NCI-H748 treated with DMSO at 0.1 percent for 48 hours (cell line): ENCODE measurements around the gene NSFL1C.
"Not testable (repeated sequence)": the region's sequence is repeated elsewhere in the genome, so short reads cannot be mapped to it uniquely, and the experiment has no call there.

Source experiments
- DNase-seq: peaks from one replicate; lab custom pipeline; 2025; lab: John Stamatoyannopoulos, UW

Gene NSFL1C

DNA sequence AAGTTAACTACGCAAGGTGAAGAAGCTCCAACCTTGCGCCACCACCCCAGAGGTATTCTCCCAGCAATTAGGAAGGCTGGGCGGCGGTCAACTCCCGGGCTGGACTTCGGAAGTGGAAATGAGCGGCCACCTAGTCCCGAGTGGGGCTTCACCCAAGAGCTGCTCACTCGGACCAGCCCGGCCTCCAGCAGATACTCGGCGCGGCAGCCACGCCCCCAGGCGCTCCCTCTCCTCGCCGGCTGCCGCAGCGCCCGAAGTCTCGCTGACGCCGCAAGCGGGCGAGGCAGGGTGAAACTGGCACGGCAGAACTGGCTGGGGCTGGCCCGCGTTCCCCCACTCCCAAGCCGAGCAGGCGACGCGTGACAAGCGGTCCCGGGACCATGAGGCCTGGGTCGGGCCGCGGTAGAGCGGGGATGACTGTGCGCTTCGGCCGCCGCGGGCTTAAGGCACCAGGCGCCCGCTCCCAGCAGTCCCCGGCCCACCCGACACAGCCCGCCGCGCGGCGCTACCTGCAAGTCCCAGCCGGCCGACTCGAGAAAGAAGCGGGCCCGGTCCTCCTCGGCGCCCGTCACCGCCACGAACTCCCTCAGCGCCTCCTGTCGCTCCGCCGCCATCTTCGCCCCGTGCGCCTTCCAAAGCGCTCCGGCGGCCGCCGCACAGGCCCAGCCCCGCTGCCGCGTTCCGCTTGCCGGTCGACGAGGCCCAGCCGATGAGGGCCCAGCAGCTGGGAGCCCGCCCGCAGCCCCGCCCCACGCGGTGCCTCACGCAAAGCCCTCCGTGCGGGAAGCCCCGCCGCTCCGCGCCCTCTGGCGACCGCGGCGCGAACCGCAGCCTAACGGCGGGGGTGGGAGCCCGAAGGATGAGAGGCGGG is at the start of gene NSFL1C:
NSFL1C (minus strand) TSS at position 639 of the 871 bp plus-strand sequence; CDS start at position 614, 25 bp downstream.
- DNase-seq = peak; percentile 88

DNA sequence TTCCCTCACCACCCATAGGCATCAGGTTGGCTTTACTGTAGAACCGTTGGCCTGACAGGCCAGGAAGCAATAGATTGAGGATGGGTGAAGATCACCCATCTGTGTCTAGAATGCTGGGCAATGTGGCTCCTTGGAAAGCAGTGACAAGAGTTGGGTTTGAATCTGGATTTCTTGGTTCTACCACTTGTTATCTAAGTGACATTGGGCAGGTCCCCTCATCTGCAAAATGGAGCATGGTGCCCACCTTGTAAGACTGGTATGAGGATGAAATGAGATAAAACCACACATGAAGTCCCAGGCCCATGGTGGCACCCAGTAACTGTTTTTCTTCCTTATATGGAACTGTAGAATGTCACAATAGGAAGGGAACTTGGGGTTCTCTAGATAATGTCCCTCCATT is 47.2 kb upstream of the NSFL1C start:
- no peak for DNase-seq

DNA sequence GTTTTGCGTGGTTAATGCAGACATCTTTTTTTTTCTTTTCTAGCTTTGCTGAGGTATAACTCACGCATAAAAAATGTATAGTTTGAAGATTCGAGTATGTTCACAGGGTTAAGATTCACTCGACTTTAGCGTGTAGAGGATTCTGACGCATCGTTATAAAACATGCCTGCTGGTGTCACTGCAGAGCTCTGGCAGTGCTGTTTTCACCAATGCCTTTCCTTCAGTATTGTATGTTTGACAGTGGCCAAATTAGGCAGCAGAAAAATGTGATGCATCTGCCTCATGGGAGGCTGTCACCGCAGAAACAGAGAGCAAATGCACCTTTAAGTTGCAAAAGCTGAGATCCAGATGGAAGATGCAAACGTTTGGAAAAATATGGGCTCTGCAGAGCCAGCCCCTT is 42.6 kb upstream of the NSFL1C start:
- DNase-seq = peak; percentile 8

DNA sequence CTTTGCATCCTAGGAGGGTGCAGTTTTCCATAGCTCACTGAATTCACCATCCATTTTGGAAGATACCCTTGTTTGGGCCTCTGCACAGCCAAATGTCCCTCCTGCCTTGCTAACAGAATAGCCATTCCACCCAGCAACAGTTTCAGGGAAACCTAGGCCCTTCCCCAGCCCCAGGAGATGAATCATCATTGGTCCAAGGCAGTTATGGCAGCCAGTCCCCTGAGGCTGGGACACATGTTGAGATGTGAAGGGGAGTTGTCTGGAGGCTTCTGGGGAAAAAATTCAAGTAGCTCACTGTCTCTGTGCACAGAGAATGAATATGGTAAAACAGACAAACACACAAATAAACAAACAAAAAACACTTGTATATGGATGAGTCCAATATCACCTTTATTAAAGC is 41.9 kb upstream of the NSFL1C start:
- DNase-seq = no peak

DNA sequence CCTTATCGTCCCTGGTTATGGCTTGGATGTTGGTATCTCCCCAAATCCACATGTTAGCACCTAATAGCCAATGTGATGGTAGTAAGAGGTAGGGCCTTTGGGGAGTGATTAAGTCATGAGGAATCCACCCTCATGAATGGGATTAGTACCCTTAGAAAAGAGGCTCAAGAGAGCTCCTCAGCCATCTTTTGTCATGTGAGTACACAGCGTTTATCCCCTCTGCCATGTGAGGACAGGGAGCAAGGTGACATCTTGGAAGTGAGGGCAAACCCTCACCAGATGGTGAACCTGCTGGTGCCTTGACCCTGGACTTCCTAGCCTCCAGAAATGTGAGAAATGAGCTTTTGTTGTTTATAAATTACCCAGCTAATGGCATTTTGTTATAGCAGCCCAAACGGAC is 40.6 kb upstream of the NSFL1C start:
- DNase-seq = no peak

DNA sequence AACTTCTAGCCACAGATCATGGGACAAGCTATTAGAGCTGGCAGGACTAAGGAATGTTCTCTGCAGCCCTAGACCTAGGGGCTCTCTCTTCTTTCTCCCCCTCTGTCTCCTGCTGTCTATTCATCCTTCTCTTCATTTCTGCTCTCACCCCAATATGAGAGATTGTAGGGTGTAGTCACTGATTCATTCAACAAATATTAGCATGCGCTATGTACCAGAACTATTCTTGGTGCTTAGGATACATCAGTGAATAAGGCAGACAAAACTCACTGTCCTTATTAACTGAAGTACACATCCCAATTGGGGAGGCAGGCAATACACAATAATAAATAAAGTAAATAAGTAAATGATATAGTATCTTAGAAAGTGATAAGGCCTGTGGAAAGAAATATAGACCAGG is 39.2 kb upstream of the NSFL1C start:
- no peak for DNase-seq

DNA sequence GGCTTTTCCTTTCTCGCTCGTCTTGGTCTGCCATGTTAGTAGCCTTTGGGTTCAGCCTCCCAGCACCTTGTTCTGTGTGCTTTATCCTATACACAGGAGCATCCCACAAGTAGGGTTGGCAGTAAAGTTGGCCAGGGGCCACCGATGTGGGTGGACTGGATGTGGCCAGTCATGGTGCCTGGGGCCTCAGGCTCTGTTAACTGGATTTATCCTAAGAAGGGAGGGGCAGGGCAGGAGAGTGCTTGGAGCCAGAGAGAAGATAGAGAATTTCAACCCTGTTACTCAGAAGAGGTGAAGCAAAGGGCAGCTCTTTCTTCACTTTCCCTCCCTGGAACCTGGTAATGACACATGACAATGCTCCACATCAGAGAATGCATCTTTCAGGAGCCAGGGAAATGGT is 38.7 kb upstream of the NSFL1C start:
- no peak for DNase-seq

DNA sequence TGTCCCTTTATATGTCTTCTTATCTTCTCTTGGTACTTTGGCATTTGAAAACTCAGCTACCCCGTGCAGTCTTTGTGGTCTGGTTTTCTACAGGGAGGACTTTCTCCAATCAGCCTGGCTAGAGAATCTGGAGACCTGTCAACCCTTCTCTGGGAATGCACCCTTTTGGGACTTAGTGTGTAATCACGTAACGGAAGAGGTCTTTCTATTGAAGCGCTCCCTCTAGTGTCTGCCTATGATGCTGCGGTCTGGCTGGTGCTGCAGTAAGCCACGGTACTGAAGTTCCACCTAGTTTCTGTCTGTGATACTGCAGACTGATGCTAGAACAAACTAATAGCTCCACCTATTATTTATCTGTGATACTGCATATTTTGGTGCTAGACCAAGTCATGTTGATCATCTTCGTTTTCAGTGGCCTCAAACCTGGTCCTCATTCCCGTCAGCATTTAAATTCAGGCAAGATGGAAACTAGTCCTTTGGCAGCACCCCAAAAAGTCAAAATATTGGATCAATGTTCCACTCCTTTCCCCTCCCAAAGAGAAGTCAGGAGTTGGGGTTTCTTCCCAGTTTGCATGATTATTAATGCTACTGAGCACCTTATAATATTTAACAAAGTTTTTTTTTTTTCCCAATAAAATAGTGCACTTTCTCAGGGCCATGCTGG is 37.0 kb upstream of the NSFL1C start:
- DNase-seq = peak; percentile 94

DNA sequence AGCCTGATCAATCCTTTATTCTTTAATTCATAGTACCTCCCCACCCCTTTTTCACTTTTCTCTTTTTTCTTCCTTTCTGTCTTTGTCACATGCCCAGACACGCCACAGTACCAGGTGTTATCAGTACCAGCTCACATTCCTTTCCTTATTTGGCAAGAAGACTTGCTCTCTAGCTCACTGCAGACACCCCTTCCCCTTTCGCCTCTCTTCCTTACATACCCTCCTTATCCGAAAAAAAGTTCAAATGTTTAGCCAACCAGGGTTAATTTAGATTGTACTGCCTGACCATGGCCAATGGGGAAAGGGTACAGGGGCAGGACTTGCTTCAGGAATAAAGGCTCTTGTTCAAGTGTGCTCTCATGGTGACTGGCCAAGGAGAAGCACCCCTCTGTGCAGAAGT is 33.8 kb upstream of the NSFL1C start:
- DNase-seq = no peak

DNA sequence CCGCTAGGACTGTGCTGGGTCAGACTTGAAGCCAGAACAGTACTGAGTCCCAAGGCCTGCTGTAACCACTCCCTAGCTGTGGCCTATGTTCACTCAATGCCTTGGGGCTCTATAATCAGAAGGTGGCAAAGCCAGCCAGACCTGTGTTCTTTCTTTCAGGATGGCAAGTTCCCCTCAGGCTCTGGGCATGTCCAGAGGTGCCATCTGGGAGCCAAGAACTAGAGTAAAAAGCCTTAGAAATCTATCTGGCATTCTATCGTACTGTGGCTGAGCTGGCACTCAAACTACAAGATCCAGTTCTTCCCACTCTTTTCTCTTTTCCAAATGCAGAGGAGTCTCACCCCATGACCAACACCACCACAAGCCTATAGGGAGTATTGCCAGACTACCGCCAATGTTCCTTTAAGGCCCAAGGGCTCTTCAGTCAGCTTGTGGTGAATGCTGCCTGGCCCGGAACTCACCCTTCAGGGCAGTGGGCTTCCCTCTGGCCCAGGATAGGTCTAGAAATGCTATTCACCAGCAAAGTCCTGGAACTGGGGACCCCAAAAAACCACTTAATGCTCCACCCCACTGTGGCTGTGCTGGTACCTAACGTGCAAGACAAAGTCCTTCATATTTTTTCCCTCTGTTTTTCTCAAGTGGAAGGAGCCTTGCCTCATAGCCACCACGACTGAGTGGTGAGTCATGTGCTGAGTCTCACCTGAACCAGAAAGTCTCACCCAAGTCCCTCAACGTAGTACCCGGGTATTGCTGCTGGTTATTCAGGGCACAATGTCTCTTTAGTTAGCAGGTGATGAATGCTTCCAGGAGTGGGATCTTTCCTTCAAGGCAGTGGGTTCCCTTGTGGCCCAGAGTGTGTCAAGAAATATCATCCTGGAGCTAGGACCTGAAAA is 33.1 kb upstream of the NSFL1C start:
- DNase-seq = no peak

DNA sequence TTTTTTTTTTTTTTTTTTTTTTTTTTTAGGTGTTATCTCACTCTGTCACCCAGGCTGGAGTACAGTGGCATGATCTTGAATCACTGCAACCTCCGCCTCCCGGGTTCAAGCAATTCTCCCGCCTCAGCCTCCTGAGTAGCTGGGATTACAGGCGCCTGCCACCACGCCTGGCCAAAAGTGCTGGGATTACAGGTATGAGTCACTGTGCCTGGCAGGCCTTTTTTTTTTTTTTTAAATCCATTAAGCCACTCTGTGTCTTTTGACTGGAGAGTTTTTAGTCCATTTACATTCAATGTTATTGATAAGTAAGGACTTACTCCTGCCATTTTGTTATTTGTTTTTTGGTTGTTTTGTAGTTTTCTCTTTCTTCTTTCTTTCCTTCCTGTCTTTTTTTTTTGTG is 30.7 kb upstream of the NSFL1C start:
- not testable (repeated sequence) for DNase-seq

DNA sequence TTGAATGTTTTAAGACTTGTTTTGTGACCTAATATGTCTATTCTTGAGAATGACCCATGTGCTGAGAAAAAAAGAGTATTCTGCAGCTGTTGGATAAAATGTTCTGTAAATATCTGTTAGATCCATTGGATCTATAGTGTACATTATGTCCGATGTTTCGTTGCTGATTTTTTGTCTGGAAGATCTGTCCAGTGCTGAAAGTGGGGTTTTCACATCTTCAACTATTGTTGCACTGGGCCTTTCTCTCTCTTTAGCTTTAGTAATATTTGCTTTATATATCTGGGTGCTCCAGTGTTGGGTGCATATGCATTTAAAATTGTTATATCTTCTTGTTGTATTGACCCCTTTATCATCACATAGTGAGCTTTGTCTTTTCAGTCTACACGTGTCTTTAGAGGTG is 30.3 kb upstream of the NSFL1C start:
- DNase-seq = no peak

DNA sequence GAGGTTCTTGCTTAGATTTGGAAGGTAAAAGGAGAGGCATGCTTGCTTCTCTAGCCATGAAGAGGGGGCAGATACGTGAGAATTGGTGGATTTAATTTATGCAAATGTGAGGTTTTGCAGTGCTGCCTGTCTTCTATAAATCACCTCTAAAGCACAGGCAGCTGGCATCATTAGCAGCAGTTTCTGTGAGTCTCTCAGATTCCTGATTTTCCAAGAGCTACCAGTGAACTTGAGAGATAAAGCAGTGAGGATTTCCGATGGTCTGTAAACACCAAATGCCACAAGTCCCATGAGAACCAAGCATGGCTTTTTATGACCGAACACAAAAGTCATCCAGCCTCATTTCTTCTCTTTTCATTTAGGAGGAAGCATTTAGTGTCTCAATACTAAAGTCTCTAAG is 27.8 kb upstream of the NSFL1C start:
- no peak for DNase-seq

DNA sequence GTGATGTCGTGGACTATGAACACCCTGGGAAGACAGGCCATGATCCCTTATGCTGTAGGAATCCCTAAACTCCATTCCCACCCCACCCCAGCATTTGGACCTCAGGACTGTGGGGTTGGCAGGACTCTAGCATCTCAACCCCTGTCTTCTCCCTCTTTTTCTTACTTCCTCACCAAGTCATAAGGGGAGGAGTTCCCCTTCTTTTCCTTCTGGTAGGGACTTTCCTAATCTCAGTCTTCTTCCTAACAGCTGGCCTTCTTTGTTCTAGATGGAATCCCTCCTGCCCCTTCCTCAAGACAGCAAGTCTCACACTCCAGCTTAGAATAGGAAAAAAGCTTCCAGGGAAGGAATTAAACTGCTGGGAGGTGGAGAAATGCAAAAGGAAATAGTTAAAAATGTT is 26.9 kb upstream of the NSFL1C start:
- no peak for DNase-seq

DNA sequence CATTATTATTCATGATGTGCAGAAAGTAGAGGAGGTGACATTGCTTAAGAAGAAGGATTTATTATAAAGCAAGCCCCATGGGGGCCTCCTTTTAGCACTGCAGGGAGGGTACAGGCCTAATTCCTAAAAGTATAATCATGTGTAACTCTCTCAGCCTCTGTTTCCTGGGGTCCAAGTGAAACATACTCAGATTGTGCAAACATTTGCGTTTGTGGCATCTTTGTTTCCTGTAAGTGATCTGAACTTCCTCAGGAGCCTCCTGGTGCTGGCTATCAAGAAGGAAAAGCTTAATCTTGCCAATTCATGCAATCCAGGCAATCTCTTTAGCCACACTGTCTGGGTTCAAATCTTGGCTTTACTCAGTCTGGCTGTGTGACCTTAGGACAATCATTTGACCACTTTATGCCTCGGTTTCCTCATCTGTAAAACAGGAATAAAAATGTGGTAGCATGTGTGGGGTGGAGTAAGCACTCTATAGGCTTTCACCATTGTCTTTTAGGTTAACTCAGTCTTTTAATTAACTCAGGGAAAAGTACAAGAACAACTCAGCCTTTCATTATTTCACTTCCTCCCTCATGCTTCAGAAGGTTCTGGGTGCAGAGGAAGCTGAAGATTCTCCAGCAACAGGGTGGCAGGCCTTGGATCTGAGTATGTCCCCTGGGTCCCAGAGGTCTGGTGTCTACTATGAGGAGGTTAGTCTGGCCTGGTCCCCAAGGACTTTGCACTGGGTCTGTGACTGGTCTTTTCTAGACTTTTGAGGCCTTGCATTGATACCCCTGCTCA is 25.4 kb upstream of the NSFL1C start:
- no peak for DNase-seq

DNA sequence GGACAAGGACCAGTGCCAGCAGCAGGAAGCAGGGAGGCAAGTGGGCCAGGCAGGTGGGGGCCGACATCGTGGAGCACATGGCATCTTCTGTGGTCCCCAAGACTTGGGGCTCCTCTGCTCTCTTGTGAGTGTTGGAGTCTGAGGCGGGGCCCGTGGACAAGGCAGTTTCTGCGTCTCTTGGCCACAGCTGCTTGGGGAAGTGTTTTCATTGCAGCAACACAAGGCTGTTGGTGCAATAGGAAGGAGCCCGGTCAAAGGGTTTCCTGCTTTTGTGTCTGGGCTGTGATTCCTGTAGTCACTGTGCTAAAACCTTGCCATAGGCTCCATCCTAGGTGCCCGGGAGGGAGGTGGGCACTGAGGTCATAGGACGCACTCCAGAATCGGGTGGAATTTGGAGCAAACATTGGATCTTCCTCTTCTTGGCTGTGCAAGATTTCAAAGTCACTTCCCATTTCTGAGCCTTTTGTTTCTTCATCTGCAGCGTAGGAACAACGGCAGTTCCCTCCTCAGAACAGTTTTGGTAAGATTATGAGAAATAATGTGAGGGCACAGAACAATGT is 24.7 kb upstream of the NSFL1C start, which contains the start of gene SIRPB2:
SIRPB2 (minus strand) TSS at position 140 of the 560 bp plus-strand sequence; CDS start at position 79, 61 bp downstream.
- no peak for DNase-seq

DNA sequence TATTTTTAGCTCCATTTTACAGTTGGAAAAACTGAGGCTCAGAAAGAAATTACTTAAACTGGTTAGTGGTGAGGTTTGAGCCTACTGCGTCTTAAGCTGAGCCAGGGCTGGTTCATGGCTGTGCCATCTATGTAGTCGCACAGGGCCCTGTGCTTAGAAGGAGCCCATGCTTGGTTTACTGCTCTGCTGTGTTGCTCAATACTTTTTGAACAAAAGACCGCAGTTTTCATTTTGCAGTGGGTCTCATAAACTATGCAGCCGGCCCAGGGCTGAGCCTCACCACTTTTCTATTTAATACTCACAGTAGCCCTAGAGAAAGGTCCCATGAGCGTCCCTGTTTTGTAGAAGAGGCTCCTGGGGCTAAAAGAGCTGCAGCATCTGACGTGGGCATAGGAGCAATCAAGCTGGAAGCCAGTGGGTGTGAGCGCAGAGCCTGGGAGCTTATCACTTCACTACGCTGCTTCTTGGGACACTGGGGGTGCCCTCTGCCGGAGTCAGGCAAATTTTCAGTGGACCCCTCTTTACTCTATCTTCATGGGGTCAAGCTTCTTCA is 24.1 kb upstream of the NSFL1C start:
- no peak for DNase-seq

DNA sequence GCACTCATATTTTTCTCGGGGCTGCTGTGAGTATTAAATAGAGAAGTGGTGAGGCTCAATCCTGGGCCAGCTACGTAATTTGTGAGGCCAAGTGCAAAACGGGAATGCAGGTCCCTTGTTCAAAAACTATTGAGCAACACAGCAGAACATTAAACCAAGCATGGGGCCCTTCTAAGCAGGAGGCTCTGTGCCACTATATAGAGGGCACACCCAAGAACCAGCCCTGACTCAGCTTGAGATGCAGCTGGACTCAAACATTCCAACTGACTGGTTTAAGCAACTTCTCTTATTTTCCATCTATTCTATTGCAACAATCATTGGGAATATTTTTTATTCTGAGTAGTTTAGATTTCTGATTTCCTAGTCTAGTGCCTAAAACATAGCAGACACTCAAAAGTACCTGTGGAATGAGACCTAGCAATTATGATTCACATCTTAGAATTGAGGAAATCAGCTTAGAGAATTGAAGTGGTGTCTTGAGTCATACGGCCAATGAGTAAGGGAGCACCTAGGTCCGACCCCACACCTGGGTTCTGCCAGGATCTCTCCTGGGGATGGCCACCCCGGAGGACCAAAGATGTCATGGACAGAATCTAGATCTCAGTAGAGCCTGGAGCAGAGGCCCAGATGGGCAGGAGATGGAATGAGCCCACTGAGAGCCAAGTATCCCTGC is 23.3 kb upstream of the NSFL1C start:
- no peak for DNase-seq

DNA sequence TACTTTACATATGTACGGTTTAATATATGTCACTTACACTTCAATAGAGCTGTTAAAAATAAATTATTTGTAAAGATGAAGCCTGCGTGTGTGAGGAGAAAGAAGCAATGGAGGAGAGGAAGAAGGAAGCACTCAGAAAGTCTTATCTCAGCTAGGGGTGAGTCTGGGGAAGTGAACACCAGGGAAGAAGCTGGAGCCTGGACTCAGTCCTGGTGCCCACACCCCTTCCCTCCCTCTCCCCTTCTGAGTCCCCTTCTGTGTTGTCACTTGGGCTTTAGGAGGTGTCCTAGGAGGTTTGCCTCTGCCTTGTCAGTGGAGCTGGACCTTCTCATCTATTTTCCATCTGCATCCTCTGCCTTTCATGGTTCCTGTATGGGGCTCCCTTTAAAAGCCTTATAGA is 22.7 kb upstream of the NSFL1C start:
- no peak for DNase-seq

DNA sequence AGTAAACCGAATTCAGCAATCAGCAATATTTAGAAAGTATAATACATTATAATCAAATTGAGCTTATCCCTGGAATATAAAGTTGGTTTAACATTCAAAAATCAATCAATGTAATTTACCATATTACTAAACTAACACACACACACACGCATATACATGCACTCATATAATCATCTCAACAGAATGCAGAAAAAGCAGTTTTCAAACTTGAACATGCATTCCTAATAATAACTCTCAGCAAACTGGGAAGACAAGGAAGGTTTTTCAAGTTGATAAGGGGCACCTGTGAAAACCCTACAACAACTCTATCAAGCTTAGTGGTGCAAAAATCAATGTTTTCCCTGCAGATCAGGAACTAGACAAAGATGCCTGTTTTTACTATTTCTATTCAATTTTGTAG is 19.9 kb upstream of the NSFL1C start:
- DNase-seq = no peak
